OCI-LY1 (cell line): Measurements from ENCODE around the gene MAJIN.

Experiments used
- EZH2 ChIP-seq: fragments of 200-600 bp; sonication (generic), shearing (Covaris generic); IDR thresholded peaks from 2 replicates; pipeline ENCODE4 v1.8.0; 2017; ENCODE audit warnings: borderline replicate concordance, mixed run types, mild to moderate bottlenecking, antibody characterized with exemption, low read length, moderate library complexity, mixed read lengths
- TF ChIP-seq, protein P1 (sequence below): fragments of 200-600 bp; sonication (generic), shearing (Covaris generic); IDR thresholded peaks from 2 replicates; pipeline ENCODE4 v1.5.1; 2017; ENCODE audit warnings: mild to moderate bottlenecking, antibody characterized with exemption, low read length, moderate library complexity, mixed read lengths

DNA sequence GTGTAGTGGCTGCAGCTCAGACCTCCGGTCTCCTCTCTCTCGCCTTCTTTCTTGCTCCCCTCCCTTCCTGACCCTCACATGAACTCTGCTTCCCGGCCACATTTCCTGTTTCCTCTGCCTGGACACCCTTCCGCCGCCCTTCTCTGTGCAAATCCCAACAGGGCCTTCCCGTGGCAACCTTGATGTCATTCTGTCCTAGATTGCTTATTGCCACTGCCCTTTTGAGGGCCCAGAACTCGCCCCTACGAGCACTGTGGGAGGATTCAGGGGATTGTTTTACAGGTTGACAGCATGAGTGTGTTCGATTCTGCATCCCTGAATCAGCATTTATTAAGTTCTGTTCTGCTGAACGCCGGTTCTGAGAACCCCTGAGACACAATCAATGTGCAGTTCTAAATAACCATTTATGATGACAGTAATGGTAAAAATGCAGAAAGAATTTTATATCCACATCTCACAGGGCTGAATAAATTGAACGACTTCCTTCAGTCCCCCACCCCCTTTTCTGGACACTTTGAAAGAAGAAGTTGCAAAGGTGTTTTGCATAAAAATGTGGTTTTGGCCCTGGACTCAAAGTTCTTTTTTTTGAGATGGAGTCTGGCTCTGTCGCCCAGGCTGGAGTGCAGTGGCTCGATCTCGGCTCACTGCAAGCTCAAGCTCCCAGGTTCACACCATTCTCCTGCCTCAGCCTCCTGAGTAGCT is 18.5 kb upstream of the MAJIN start:
- no peak for TF ChIP-seq EZH2
- TF ChIP-seq, protein P1, sequence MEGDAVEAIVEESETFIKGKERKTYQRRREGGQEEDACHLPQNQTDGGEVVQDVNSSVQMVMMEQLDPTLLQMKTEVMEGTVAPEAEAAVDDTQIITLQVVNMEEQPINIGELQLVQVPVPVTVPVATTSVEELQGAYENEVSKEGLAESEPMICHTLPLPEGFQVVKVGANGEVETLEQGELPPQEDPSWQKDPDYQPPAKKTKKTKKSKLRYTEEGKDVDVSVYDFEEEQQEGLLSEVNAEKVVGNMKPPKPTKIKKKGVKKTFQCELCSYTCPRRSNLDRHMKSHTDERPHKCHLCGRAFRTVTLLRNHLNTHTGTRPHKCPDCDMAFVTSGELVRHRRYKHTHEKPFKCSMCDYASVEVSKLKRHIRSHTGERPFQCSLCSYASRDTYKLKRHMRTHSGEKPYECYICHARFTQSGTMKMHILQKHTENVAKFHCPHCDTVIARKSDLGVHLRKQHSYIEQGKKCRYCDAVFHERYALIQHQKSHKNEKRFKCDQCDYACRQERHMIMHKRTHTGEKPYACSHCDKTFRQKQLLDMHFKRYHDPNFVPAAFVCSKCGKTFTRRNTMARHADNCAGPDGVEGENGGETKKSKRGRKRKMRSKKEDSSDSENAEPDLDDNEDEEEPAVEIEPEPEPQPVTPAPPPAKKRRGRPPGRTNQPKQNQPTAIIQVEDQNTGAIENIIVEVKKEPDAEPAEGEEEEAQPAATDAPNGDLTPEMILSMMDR, result no peak
